HG02571 (cell line): ENCODE measurements around the gene TIMM23B.
"Not testable (repeated sequence)": the region's sequence is repeated elsewhere in the genome, so short reads cannot be mapped to it uniquely, and the experiment has no call there.

ENCODE experiments used
- ATAC-seq: cut with Tn5 transposase; IDR thresholded peaks from one replicate; pipeline ENCODE4 v1.9.1; 2021; ENCODE audit warnings: mild to moderate bottlenecking, moderate library complexity; ENCODE audit not compliant: unreplicated experiment

The TIMM23B gene

GRCh38 chr10:49972094-49972493 lies 30.2 kb downstream of the TIMM23B start:
- ATAC-seq: not testable (repeated sequence)

DNA sequence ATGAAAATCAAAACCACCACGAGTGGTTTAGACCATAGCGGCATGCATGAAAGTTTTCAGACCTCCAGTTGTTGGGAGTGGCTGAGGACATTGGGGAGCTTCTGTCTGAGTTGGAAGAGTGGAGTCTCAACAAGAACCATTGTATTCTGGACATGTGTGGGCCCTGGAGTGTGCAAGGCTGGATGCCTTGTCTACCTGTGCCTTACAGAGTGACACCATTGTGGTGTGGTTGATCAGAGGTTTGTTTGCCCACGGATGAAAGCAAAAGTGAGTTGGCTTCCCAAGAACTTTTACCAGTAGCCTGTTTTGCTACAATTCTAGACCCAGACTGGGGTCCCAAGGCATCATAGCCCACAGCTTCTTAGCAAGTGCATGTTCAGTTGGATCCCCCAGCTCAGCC lies 35.9 kb downstream of the TIMM23B start:
- not testable (repeated sequence) for ATAC-seq

GRCh38 chr10:49987207-49987606 lies 45.4 kb downstream of the TIMM23B start:
- ATAC-seq: not testable (repeated sequence)

- not testable (repeated sequence) for ATAC-seq
Observed at GRCh38 chr10:49988376-49988775, 46.5 kb downstream of the TIMM23B start, which contains the start of gene AGAP6. AGAP6 (plus strand) TSS chr10:49988406; CDS start chr10:49988716, 310 bp downstream.

GRCh38 chr10:49995321-49995720 lies 53.5 kb downstream of the TIMM23B start:
- not testable (repeated sequence) for ATAC-seq

DNA sequence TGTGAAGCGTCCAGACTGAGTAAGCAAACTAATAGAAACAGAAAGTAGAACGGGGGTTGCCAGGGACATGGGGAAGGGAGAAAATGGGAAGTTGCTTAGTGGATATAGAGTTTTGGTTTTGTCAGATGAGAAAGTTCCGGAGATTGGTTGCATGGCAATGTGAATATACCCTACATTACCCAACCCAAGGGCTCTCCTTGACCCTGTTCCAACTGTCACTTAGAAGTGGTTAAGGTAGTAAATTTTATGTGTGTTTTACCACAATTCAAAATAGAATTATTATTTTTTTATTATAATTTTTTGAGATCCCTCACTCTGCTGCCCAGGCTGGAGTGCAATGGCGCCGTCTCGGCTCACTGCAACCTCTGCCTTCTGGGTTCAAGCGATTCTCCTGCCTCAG lies 72.2 kb downstream of the TIMM23B start:
- ATAC-seq: not testable (repeated sequence)

GRCh38 chr10:50015596-50016220 lies 73.9 kb downstream of the TIMM23B start:
- ATAC-seq: not testable (repeated sequence)

DNA sequence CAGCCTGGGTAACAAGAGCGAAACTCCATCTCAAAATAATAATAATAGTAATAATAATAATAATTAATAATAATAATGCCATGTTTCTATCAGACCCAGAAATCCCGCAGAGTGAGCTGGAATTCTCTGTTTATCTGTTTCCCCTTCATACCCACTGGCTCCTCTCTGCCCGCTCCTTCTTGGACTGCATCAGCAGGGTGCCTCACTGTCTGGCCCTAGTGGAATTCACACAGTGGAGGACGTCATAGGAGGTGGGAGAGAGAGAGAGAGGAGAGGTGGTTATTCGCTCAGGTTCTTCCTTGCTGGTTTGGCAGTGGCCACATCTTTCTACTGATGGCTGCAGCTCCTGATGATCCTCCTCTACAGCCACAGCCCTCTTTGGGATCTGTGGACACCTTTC lies 75.1 kb downstream of the TIMM23B start:
- not testable (repeated sequence) for ATAC-seq

GRCh38 chr10:50017646-50018045 lies 75.8 kb downstream of the TIMM23B start:
- not testable (repeated sequence) for ATAC-seq

DNA sequence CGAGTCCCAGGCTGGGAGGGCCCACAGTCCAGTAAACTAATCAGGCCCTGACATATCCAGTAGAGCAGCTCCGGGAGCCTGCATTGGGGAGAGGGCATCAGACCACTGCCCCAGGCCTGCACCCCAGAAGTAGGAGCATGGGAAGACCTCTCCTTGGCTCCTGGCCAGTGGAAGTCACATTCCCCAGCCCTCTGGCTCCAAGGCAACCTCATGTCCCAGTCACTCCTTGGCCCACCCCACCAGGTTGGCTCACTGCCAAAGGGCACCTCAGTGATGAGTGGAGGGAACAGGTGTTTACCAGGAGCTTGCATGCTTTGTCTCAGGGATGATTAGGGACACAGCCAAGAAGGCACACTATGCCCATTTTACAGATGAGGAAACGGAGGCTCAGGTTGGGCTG lies 77.4 kb downstream of the TIMM23B start:
- ATAC-seq: not testable (repeated sequence)

DNA sequence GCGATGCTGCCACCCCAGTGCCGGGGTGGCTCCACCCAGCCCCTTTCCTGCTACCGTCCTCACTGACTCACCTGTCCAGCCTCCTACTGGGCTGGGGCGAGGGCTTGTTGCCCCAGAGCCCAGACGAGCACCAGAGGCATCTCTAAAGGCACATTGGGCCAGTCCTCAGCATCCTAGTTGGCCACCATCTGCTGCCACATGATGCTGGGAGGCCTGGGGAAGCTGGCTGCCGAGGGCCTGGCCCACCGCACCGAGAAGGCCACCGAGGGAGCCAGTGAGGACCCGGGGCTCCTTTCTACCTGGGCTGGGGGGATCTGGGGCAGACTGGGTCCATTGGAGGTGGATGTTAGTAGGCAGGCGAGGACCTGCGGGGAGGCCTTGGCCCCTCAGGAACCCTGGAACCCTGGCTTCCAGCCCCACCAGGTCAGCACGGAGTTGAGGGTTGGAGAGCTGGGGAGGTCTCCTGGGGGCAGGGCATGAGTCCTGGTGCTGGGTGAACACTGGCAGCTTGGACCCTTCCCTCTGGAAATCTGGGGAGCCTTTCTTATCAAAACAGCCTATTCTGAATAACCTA lies 78.7 kb downstream of the TIMM23B start:
- not testable (repeated sequence) for ATAC-seq

DNA sequence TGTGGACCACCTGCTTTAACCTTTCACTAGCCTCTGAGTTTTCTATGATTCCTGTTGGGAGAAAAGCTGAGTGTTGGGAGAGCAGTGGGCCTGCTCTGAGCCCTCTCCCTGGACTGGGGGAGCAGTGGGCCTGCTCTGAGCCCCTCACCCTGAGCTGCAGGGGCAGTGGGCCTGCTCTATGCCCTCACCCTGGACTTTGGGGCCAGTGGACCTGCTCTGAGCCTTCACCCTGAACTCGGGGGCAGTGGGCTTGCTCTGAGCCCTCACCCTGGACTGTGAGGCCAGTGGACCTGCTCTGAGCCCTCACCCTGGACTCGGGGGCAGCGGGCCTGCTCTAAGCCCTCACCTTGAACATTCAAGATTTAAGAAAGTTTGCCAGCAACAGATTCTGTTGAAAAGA lies 79.8 kb downstream of the TIMM23B start:
- no peak for ATAC-seq
